CD4-positive, CD25-positive, alpha-beta regulatory T cell (primary cell): Measurements from ENCODE around the gene CDC14C. TPM values are rescaled to one million over a fixed set of nuclear protein-coding genes. Genes with fewer than 3 reads are reported as not detected.
"Not testable (repeated sequence)": the region's sequence is repeated elsewhere in the genome, so short reads cannot be mapped to it uniquely, and the experiment has no call there.

ENCODE experiments used
- ATAC-seq, 2 donors: fragments of 150-1000 bp; cut with Tn5 transposase; one replicate each; pipeline ENCODE4 v1.10.0; 2021; ENCODE audit warnings: low read depth in 2 of 2, moderate number of reproducible peaks in 2 of 2, moderate library complexity in 1 of 2
- DNase-seq, 3 donors: peaks; one replicate each; pipeline versions ENCODE4 v3.0.0 to v3.0.0-alpha.2; 2012 to 2022; ENCODE audit warnings: mixed read lengths in 1 of 3
- H3K27ac ChIP-seq: one replicate; pipeline ENCODE4 v1.7.0; 2013; ENCODE audit warnings: mild to moderate bottlenecking, low read length; ENCODE audit not compliant: insufficient read depth, poor library complexity, severe bottlenecking
- H3K27me3 ChIP-seq: one replicate; pipeline ENCODE4 v1.7.0; 2013; ENCODE audit warnings: low read length; ENCODE audit not compliant: control insufficient read depth, insufficient read depth
- H3K36me3 ChIP-seq: one replicate; pipeline ENCODE4 v1.7.0; 2013; ENCODE audit warnings: mild to moderate bottlenecking, low read length, moderate library complexity; ENCODE audit not compliant: control insufficient read depth, insufficient read depth
- H3K4me1 ChIP-seq: 2 replicates; pipeline ENCODE4 v1.7.0; 2013; ENCODE audit warnings: mild to moderate bottlenecking, low read length; ENCODE audit not compliant: insufficient read depth, control insufficient read depth, poor library complexity, severe bottlenecking
- H3K4me3 ChIP-seq: one replicate; pipeline ENCODE4 v1.7.0; 2013; ENCODE audit warnings: low read depth, mild to moderate bottlenecking, low read length, moderate library complexity
- H3K9me3 ChIP-seq, 2 experiments: 1 replicate in 1 of 2; 2 replicates in 1 of 2; pipeline ENCODE4 v1.7.0; 2013; ENCODE audit warnings: low read length in 2 of 2, mild to moderate bottlenecking in 1 of 2, moderate library complexity in 1 of 2; ENCODE audit not compliant: control insufficient read depth in 2 of 2
- H3K27ac Mint-ChIP-seq, 3 donors: one replicate each; pipeline ENCODE4 v1.8.0; 2020 to 2022; ENCODE audit warnings: mild to moderate bottlenecking in 3 of 3, mixed read lengths in 3 of 3, moderate library complexity in 2 of 3
- H3K27me3 Mint-ChIP-seq: one replicate; pipeline ENCODE4 v1.8.0; 2022; ENCODE audit warnings: mild to moderate bottlenecking, mixed read lengths
- H3K36me3 Mint-ChIP-seq: one replicate; pipeline ENCODE4 v1.8.0; 2020; ENCODE audit warnings: mixed read lengths
- H3K4me1 Mint-ChIP-seq, 4 donors: one replicate each; pipeline ENCODE4 v1.8.0; 2020 to 2022; ENCODE audit warnings: mixed read lengths in 4 of 4, mild to moderate bottlenecking in 1 of 4
- H3K4me3 Mint-ChIP-seq, 4 donors: one replicate each; pipeline ENCODE4 v1.8.0; 2020 to 2022; ENCODE audit warnings: mild to moderate bottlenecking in 4 of 4, mixed read lengths in 4 of 4, moderate library complexity in 3 of 4
- H3K9me3 Mint-ChIP-seq, 7 donors: one replicate each; pipeline ENCODE4 v1.8.0; 2020 to 2022; ENCODE audit warnings: mixed read lengths in 7 of 7, mild to moderate bottlenecking in 3 of 7, moderate library complexity in 2 of 7
- polyA plus RNA-seq, 4 donors: library from polyadenylated mRNA; unstranded; fragments of 300-500 nt; fragmentation: Illumina TruSeq; gene quantifications; one replicate each; pipeline ENCODE4 v1.2.3, GENCODE V29; 2021
- total RNA-seq: library from RNA; stranded (reverse); gene quantifications from one replicate; pipeline ENCODE4 v1.2.3, GENCODE V29; 2022

The CDC14C gene
- total and polyA plus RNA-seq, 5 donors from 2014 or later = not detected

DNA sequence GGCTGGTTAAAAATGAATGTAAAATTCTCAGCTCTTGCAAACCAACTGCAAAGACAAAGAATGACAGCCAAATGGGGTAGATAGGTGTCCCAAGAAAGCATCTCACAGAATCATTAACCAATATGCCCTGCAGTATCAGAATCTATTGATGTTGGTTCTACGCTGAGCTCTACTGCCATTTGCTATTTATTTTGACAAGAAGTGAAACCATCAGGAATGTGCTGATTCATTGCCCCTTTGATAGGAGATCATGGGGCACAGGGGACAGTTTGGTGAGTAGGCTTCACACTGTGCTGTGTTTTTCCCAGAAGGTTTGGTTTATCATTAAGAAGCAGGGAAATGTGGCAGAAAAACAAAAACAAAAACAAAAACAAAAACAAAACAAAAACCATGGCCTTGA lies 19.4 kb upstream of the CDC14C start:
- no peak overlapping the region for H3K27ac Mint-ChIP-seq
- H3K36me3 Mint-ChIP-seq = no peaks in the 10 kb centered on the region
- H3K9me3 ChIP-seq = peaks cover 0 to 4% of the 10 kb centered on the region in 2 experiments
- no peak overlapping the region for H3K4me3 Mint-ChIP-seq
- no peaks in the 10 kb centered on the region for H3K27me3 ChIP-seq
- ATAC-seq = no peak
- no peak for DNase-seq
- peaks cover 0 to 8% (median 2%) of the 10 kb centered on the region in 7 donors for H3K9me3 Mint-ChIP-seq
- H3K27ac ChIP-seq = no peak overlapping the region
- H3K27me3 Mint-ChIP-seq = no peaks in the 10 kb centered on the region
- no peaks in the 10 kb centered on the region for H3K4me1 Mint-ChIP-seq
- H3K4me1 ChIP-seq = no peaks in the 10 kb centered on the region
- no peak overlapping the region for H3K4me3 ChIP-seq
- no peaks in the 10 kb centered on the region for H3K36me3 ChIP-seq

- not testable (repeated sequence) for DNase-seq, ATAC-seq, H3K27ac ChIP-seq, H3K4me3 Mint-ChIP-seq, H3K9me3 ChIP-seq, H3K27ac Mint-ChIP-seq, H3K36me3 ChIP-seq, H3K9me3 Mint-ChIP-seq, H3K4me1 ChIP-seq, H3K36me3 Mint-ChIP-seq, H3K27me3 ChIP-seq, H3K27me3 Mint-ChIP-seq, H3K4me3 ChIP-seq, H3K4me1 Mint-ChIP-seq
Observed at GRCh38 chr7:48905686-48906085, 18.7 kb upstream of the CDC14C start.

DNA sequence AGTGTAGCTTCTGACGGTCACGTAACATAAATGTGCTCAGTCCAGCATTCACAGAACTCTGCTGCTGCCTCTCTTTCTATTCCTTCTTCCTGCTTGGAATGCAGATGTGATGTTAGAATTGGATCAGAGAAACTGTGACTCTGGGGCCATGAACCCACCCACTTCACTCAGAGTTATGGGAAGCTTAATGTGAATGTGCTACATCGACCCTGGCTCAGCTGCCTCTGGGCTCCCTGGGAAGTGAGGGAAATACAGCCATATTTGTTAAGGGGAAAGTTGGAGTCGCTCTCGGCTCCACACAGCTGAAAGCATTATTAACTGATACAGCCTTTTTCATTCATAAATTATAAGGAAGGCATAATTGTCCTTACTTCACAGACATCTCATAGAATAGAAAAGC lies 14.5 kb upstream of the CDC14C start:
- not testable (repeated sequence) for H3K36me3 ChIP-seq, H3K27me3 Mint-ChIP-seq, H3K4me3 Mint-ChIP-seq, H3K27ac ChIP-seq, ATAC-seq, H3K4me3 ChIP-seq, DNase-seq, H3K4me1 Mint-ChIP-seq, H3K36me3 Mint-ChIP-seq, H3K9me3 ChIP-seq, H3K4me1 ChIP-seq, H3K27me3 ChIP-seq, H3K27ac Mint-ChIP-seq
- H3K9me3 Mint-ChIP-seq = peaks cover 0 to 19% (median 2%) of the 10 kb centered on the region in 7 donors

DNA sequence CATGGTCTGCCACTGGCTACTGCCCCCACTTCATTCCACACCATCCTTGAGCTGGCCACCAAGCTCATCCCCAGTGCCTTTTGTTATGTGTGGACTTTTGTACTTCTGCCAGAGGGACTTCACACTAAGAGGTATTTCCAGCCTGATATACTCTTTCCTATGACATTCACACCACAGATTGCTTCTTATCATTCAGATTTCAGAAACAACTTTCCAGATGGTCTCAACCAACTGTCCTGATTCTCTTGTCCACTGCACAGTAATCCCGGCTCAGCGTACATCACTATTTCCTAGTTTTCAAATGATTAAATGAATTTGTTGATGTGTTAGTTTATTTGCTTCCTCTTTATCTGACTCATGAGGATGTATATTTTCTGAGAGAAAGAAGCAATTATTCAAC lies 7.1 kb downstream of the CDC14C start:
- Mint-ChIP-seq H3K9me3 (peaks cover 0 to 6% (median 3%) of the 10 kb centered on the region in 7 donors), H3K27me3 (no peaks in the 10 kb centered on the region), H3K4me1 (no peaks in the 10 kb centered on the region), H3K36me3 (no peaks in the 10 kb centered on the region), H3K4me3 (no peak overlapping the region), H3K27ac (no peak overlapping the region)
- no peak overlapping the region for H3K27ac ChIP-seq
- H3K4me3 ChIP-seq = no peak overlapping the region
- H3K27me3 ChIP-seq = no peaks in the 10 kb centered on the region
- no peaks in the 10 kb centered on the region for H3K9me3 ChIP-seq
- H3K36me3 ChIP-seq = no peaks in the 10 kb centered on the region
- no peak for DNase-seq
- no peaks in the 10 kb centered on the region for H3K4me1 ChIP-seq
- no peak for ATAC-seq

DNA sequence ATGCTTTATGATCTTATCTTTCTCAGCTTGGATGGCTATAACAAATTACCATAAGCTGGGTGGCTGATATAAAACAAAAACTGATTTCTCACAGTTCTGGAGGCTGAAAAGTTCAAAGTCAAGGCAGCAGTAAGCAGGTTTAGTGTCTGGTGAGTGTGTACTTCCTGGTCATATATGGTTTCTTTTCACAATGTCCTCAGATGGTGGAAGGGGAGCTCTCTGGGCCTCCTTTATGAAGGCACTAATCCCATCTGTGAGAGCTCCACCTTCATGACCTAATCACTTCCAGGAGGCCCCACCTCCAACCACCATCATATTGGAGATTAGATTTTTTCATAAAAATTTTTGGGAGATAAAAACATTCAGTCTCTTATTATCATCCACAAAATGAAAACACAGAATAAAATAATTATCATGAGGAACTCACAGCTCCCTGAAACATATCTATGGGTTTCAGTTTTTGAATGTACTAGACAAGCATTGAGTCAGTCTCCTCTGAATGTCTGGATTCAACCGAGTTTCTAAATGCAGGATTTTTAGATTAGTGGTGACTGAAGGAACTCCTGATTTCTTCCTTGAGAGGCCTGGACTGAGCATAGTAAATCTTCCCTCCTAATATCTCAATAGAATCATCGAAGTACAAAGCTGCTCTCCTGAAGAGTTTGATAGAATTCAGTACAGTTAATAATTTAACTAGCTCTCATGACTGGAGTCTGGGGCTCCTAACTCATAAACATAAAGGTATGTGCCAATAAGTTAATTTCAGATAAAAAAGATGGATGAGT lies 8.0 kb downstream of the CDC14C start:
- peaks cover 0 to 6% (median 3%) of the 10 kb centered on the region in 7 donors for H3K9me3 Mint-ChIP-seq
- no peak overlapping the region for H3K27ac ChIP-seq
- no peak for DNase-seq
- ATAC-seq = no peak
- H3K4me3 ChIP-seq = no peak overlapping the region
- no peak overlapping the region for H3K27ac Mint-ChIP-seq
- H3K27me3 ChIP-seq = no peaks in the 10 kb centered on the region
- no peaks in the 10 kb centered on the region for H3K4me1 Mint-ChIP-seq
- H3K4me3 Mint-ChIP-seq = no peak overlapping the region
- H3K4me1 ChIP-seq = no peaks in the 10 kb centered on the region
- H3K9me3 ChIP-seq = no peaks in the 10 kb centered on the region
- H3K36me3 Mint-ChIP-seq = no peaks in the 10 kb centered on the region
- no peaks in the 10 kb centered on the region for H3K27me3 Mint-ChIP-seq
- H3K36me3 ChIP-seq = no peaks in the 10 kb centered on the region

DNA sequence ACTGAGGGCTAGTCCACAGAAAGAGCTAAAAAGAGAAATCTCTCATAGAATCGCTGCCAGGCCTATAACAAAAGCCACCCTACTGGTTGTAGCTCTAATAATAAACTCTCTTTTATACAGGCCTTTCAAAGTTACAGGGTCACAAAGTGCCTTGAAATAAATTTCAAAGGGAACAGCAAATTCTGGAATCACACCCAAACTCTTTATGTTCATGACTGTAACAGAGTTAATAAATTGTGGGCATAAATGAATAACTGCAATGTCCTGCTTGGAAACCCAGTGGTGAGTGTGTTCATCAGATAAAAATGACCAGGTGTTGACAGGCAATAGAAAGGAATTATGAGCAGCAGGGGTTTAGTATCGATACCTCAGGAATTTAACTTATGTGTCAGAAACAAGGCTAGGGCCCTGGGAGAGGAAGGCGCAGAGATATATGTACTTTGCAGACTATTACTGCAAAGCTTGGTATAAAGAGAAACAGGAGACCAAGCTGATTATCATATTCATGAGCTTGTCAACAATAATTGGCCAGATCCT lies 9.3 kb downstream of the CDC14C start:
- H3K36me3 ChIP-seq = no peaks in the 10 kb centered on the region
- Mint-ChIP-seq H3K4me1 (no peaks in the 10 kb centered on the region), H3K4me3 (no peak overlapping the region), H3K27me3 (no peaks in the 10 kb centered on the region), H3K36me3 (no peaks in the 10 kb centered on the region), H3K27ac (no peak overlapping the region), H3K9me3 (peaks cover 0 to 6% (median 4%) of the 10 kb centered on the region in 7 donors)
- H3K9me3 ChIP-seq = no peaks in the 10 kb centered on the region
- H3K4me3 ChIP-seq = no peak overlapping the region
- no peak overlapping the region for H3K27ac ChIP-seq
- H3K27me3 ChIP-seq = no peaks in the 10 kb centered on the region
- ATAC-seq = no peak
- H3K4me1 ChIP-seq = no peaks in the 10 kb centered on the region
- no peak for DNase-seq

- no peak for ATAC-seq
- H3K36me3 ChIP-seq = no peaks in the 10 kb centered on the region
- Mint-ChIP-seq H3K36me3 (no peaks in the 10 kb centered on the region), H3K27me3 (no peaks in the 10 kb centered on the region), H3K4me1 (no peaks in the 10 kb centered on the region), H3K4me3 (no peak overlapping the region), H3K9me3 (peaks cover 0 to 4% (median 2%) of the 10 kb centered on the region in 7 donors), H3K27ac (no peak overlapping the region)
- no peak for DNase-seq
- no peaks in the 10 kb centered on the region for H3K4me1 ChIP-seq
- no peak overlapping the region for H3K4me3 ChIP-seq
- H3K27ac ChIP-seq = no peak overlapping the region
- no peaks in the 10 kb centered on the region for H3K9me3 ChIP-seq
- H3K27me3 ChIP-seq = no peaks in the 10 kb centered on the region
Observed at GRCh38 chr7:48938539-48939295, 14.4 kb downstream of the CDC14C start.
